ENCODE measurements around the gene SNAP25.

GRCh38 chr20:10270630-10271029, 52.0 kb downstream of the SNAP25 start:
- TF ChIP-seq CTCF (conservative IDR thresholded peaks at IDR 0.05) (no peak), EZH2 (IDR thresholded peaks at IDR 0.05; ENCODE audit: low read depth) (no peak)

Data from PC-9 (cell line).